GM10266 (cell line): Measurements from ENCODE around the gene NTN3.

ENCODE experiments used
- DNase-seq: peaks from one replicate; pipeline ENCODE4 v3.0.0; 2012; ENCODE audit errors: extremely low spot score
- CTCF ChIP-seq: IDR thresholded peaks from 2 replicates; pipeline ENCODE4 v1.5.1; 2012; ENCODE audit warnings: mild to moderate bottlenecking, low read depth; ENCODE audit not compliant: control insufficient read depth, insufficient read depth; ENCODE audit errors: missing control alignments

The NTN3 gene

GRCh38 chr16:2489581-2489980, 18.5 kb downstream of the NTN3 start:
- no peak for TF ChIP-seq CTCF

GRCh38 chr16:2490190-2491105, 19.4 kb downstream of the NTN3 start:
- no peak for DNase-seq
- no peak for TF ChIP-seq CTCF

More at GRCh38 chr16:2489581-2489980, 18.5 kb downstream of the NTN3 start:
- no peak for DNase-seq

- no peak for TF ChIP-seq CTCF
- DNase-seq: no peak
Observed at GRCh38 chr16:2492292-2492691, 21.2 kb downstream of the NTN3 start.

GRCh38 chr16:2493605-2494004, 22.5 kb downstream of the NTN3 start:
- TF ChIP-seq CTCF: no peak
- no peak for DNase-seq

GRCh38 chr16:2494616-2495015, 23.5 kb downstream of the NTN3 start:
- no peak for TF ChIP-seq CTCF
- DNase-seq: no peak

GRCh38 chr16:2495041-2495440, 23.9 kb downstream of the NTN3 start:
- no peak for DNase-seq

More at GRCh38 chr16:2495041-2495440, 23.9 kb downstream of the NTN3 start:
- no peak for TF ChIP-seq CTCF
